HEK293 (cell line): ENCODE data around the gene AGMO.
"Not testable (repeated sequence)": the region's sequence is repeated elsewhere in the genome, so short reads cannot be mapped to it uniquely, and the experiment has no call there.

Experiments used
- CTCF ChIA-PET: fragments of 350-600 bp; formaldehyde crosslinking; extraction: SDS; loops from one replicate; lab custom pipeline; 2021; ENCODE audit warnings: antibody characterized with exemption; lab: Yijun Ruan, JAX
- POLR2A ChIA-PET: fragments of 300-600 bp; formaldehyde crosslinking; extraction: SDS; loops from one replicate; lab custom pipeline; 2020; ENCODE audit warnings: antibody characterized with exemption, inconsistent platforms; lab: Yijun Ruan, JAX
- H3K27ac ChIP-seq: fragments of 200-500 bp; sonication (Bioruptor generic); 2 replicates; pipeline ENCODE4 v1.5.1; 2014; ENCODE audit warnings: low read depth, low read length, control low read depth, inconsistent platforms; ENCODE audit errors: extremely low read depth
- H3K36me3 ChIP-seq, 2 experiments: fragments of 200-500 bp in 1 of 2; sonication (Bioruptor generic) in 1 of 2; 1 replicate in 1 of 2; 2 replicates in 1 of 2; pipeline ENCODE4 v1.5.1; 2014 to 2017; ENCODE audit warnings: inconsistent platforms in 2 of 2, low read length in 2 of 2; ENCODE audit not compliant: control insufficient read depth in 2 of 2, insufficient read depth in 1 of 2
- H3K4me1 ChIP-seq: fragments of 200-500 bp; sonication (Bioruptor generic); 2 replicates; pipeline ENCODE4 v1.5.1; 2014; ENCODE audit warnings: mild to moderate bottlenecking, low read length, inconsistent platforms; ENCODE audit not compliant: control insufficient read depth, insufficient read depth
- H3K4me3 ChIP-seq: 2 replicates; pipeline ENCODE4 v1.5.1; 2011; ENCODE audit warnings: low read depth, mild to moderate bottlenecking, control low read depth, low read length, moderate library complexity
- H3K9me3 ChIP-seq: fragments of 200-500 bp; sonication (Bioruptor generic); 2 replicates; pipeline ENCODE4 v1.5.1; 2014; ENCODE audit warnings: low read depth, low read length, inconsistent platforms; ENCODE audit not compliant: control insufficient read depth, insufficient read depth
- BCL6B ChIP-seq: fragments of 450-650 bp; formaldehyde crosslinking; IDR thresholded peaks from 2 replicates; pipeline ENCODE4 v1.5.1; 2017; ENCODE audit warnings: missing biosample characterization, missing genetic modification characterization
- GLI2 ChIP-seq: fragments of 450-650 bp; formaldehyde crosslinking; IDR thresholded peaks from 2 replicates; pipeline ENCODE4; 2017; ENCODE audit warnings: missing biosample characterization, missing genetic modification characterization, low read depth, borderline replicate concordance
- HOXD13 ChIP-seq: sonication (generic); formaldehyde crosslinking; IDR thresholded peaks from 2 replicates; pipeline ENCODE4 v1.8.0; 2022; ENCODE audit warnings: missing genetic modification reagents, borderline replicate concordance
- KLF10 ChIP-seq: fragments of 450-650 bp; IDR thresholded peaks from 2 replicates; pipeline ENCODE4 v1.5.1; 2018; ENCODE audit warnings: missing biosample characterization, mild to moderate bottlenecking, missing genetic modification characterization
- SALL2 ChIP-seq: fragments of 450-650 bp; formaldehyde crosslinking; IDR thresholded peaks from 2 replicates; pipeline ENCODE4 v1.5.0; 2017; ENCODE audit warnings: missing biosample characterization, mild to moderate bottlenecking, missing genetic modification characterization, borderline replicate concordance
- TRIM28 ChIP-seq: IDR thresholded peaks from 2 replicates; pipeline ENCODE4 v1.6.1; 2011; ENCODE audit warnings: low read length, control low read depth, borderline replicate concordance
- ZBTB17 ChIP-seq: fragments of 450-650 bp; formaldehyde crosslinking; IDR thresholded peaks from 2 replicates; pipeline ENCODE4 v1.5.1; 2016; ENCODE audit warnings: missing biosample characterization, missing genetic modification characterization
- ZBTB21 ChIP-seq: fragments of 450-650 bp; formaldehyde crosslinking; IDR thresholded peaks from 2 replicates; pipeline ENCODE4 v1.5.1; 2017; ENCODE audit warnings: missing biosample characterization, missing genetic modification characterization
- ZBTB8A ChIP-seq: fragments of 450-650 bp; formaldehyde crosslinking; IDR thresholded peaks from 2 replicates; pipeline ENCODE4 v1.5.1; 2016; ENCODE audit warnings: missing biosample characterization, missing genetic modification characterization
- ZNF112 ChIP-seq: fragments of 450-650 bp; formaldehyde crosslinking; IDR thresholded peaks from 2 replicates; pipeline ENCODE4 v1.5.0; 2017; ENCODE audit warnings: missing biosample characterization, missing genetic modification characterization
- ZNF223 ChIP-seq: fragments of 450-650 bp; formaldehyde crosslinking; IDR thresholded peaks from 2 replicates; pipeline ENCODE4 v1.5.1; 2016; ENCODE audit warnings: missing biosample characterization, missing genetic modification characterization
- ZNF274 ChIP-seq, 2 experiments: fragments of 200-500 bp in 1 of 2; fragments of 450-650 bp in 1 of 2; sonication (Bioruptor generic) in 1 of 2; formaldehyde crosslinking in 1 of 2; IDR thresholded peaks; 2 replicates each; pipeline versions ENCODE4 v1.5.1 to v1.6.1; 2014 to 2016; ENCODE audit warnings: borderline replicate concordance in 1 of 2, inconsistent platforms in 1 of 2, low read length in 1 of 2, missing biosample characterization in 1 of 2, missing genetic modification characterization in 1 of 2
- ZNF398 ChIP-seq: fragments of 450-650 bp; formaldehyde crosslinking; IDR thresholded peaks from 2 replicates; pipeline ENCODE4 v1.5.1; 2017; ENCODE audit warnings: missing biosample characterization, missing genetic modification characterization
- ZNF529 ChIP-seq: fragments of 450-650 bp; formaldehyde crosslinking; IDR thresholded peaks from 2 replicates; pipeline ENCODE4 v1.5.1; 2017; ENCODE audit warnings: missing genetic modification characterization, missing biosample characterization; ENCODE audit not compliant: insufficient replicate concordance
- ZNF580 ChIP-seq: fragments of 450-650 bp; formaldehyde crosslinking; IDR thresholded peaks from 2 replicates; pipeline ENCODE4 v1.5.1; 2016; ENCODE audit warnings: missing biosample characterization, missing genetic modification characterization
- ZNF621 ChIP-seq: fragments of 450-650 bp; formaldehyde crosslinking; IDR thresholded peaks from 2 replicates; pipeline ENCODE4 v1.5.1; 2017; ENCODE audit warnings: missing biosample characterization, missing genetic modification characterization
- ZNF629 ChIP-seq: fragments of 450-650 bp; formaldehyde crosslinking; IDR thresholded peaks from 2 replicates; pipeline ENCODE4 v1.5.1; 2017; ENCODE audit warnings: missing biosample characterization, missing genetic modification characterization
- ZNF660 ChIP-seq: fragments of 450-650 bp; IDR thresholded peaks from 2 replicates; pipeline ENCODE4 v1.5.1; 2018; ENCODE audit warnings: missing biosample characterization, mild to moderate bottlenecking, missing genetic modification characterization
- ZNF707 ChIP-seq: fragments of 450-650 bp; formaldehyde crosslinking; IDR thresholded peaks from 2 replicates; pipeline ENCODE4 v1.5.1; 2016; ENCODE audit warnings: missing biosample characterization, missing genetic modification characterization
- ZSCAN23 ChIP-seq: fragments of 450-650 bp; formaldehyde crosslinking; IDR thresholded peaks from 2 replicates; pipeline ENCODE4 v1.5.1; 2016; ENCODE audit warnings: missing biosample characterization, missing genetic modification characterization
- TF ChIP-seq, protein P1 (sequence below): fragments of 450-650 bp; formaldehyde crosslinking; IDR thresholded peaks from 2 replicates; pipeline ENCODE4 v1.5.1; 2016; ENCODE audit warnings: missing biosample characterization, missing genetic modification characterization, borderline replicate concordance
- TF ChIP-seq, protein P2 (sequence below): fragments of 450-650 bp; formaldehyde crosslinking; IDR thresholded peaks from 2 replicates; pipeline ENCODE4 v1.5.0; 2017; ENCODE audit warnings: missing biosample characterization, missing genetic modification characterization, borderline replicate concordance
- TF ChIP-seq, protein P3 (sequence below): fragments of 450-650 bp; formaldehyde crosslinking; IDR thresholded peaks from 2 replicates; pipeline ENCODE4 v1.5.1; 2016; ENCODE audit warnings: missing biosample characterization, missing genetic modification characterization

Gene AGMO

GRCh38 chr7:15517865-15518264 is 44.0 kb downstream of the AGMO start:
- POLR2A ChIA-PET = not testable (repeated sequence)

GRCh38 chr7:15515252-15515651 is 46.6 kb downstream of the AGMO start:
- CTCF ChIA-PET = interaction anchor here (0.8 kb wide), 1 partner anchor 831 kb away, joined by 4 read pairs; no protein-coding TSS in a partner anchor
- no peaks in the 10 kb centered on the region for H3K36me3 ChIP-seq
- no peaks in the 10 kb centered on the region for H3K4me1 ChIP-seq
- no peak overlapping the region for H3K27ac ChIP-seq
- H3K9me3 ChIP-seq = no peaks in the 10 kb centered on the region
- no peak overlapping the region for H3K4me3 ChIP-seq
- TF ChIP-seq ZBTB8A (tag by site-specific recombination) = no peak
- no peak for TF ChIP-seq ZNF629
- no peak for TF ChIP-seq GLI2 (tag by site-specific recombination)
- TF ChIP-seq ZSCAN23 = no peak
- TF ChIP-seq, protein P1, sequence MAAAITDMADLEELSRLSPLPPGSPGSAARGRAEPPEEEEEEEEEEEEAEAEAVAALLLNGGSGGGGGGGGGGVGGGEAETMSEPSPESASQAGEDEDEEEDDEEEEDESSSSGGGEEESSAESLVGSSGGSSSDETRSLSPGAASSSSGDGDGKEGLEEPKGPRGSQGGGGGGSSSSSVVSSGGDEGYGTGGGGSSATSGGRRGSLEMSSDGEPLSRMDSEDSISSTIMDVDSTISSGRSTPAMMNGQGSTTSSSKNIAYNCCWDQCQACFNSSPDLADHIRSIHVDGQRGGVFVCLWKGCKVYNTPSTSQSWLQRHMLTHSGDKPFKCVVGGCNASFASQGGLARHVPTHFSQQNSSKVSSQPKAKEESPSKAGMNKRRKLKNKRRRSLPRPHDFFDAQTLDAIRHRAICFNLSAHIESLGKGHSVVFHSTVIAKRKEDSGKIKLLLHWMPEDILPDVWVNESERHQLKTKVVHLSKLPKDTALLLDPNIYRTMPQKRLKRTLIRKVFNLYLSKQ (tag by site-specific recombination) = no peak
- TF ChIP-seq ZNF398 (tag by site-specific recombination) = no peak
- no peak for TF ChIP-seq ZNF707 (tag by site-specific recombination)
- no peak for TF ChIP-seq ZNF580 (tag by site-specific recombination)
- no peak for TF ChIP-seq ZNF621 (tag by site-specific recombination)
- TF ChIP-seq, protein P2, sequence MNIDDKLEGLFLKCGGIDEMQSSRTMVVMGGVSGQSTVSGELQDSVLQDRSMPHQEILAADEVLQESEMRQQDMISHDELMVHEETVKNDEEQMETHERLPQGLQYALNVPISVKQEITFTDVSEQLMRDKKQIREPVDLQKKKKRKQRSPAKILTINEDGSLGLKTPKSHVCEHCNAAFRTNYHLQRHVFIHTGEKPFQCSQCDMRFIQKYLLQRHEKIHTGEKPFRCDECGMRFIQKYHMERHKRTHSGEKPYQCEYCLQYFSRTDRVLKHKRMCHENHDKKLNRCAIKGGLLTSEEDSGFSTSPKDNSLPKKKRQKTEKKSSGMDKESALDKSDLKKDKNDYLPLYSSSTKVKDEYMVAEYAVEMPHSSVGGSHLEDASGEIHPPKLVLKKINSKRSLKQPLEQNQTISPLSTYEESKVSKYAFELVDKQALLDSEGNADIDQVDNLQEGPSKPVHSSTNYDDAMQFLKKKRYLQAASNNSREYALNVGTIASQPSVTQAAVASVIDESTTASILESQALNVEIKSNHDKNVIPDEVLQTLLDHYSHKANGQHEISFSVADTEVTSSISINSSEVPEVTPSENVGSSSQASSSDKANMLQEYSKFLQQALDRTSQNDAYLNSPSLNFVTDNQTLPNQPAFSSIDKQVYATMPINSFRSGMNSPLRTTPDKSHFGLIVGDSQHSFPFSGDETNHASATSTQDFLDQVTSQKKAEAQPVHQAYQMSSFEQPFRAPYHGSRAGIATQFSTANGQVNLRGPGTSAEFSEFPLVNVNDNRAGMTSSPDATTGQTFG (tag by site-specific recombination) = no peak
- POLR2A ChIA-PET = no interaction called here

More at GRCh38 chr7:15517865-15518264, 44.0 kb downstream of the AGMO start:
- not testable (repeated sequence) for H3K4me1 ChIP-seq, H3K27ac ChIP-seq, H3K9me3 ChIP-seq, H3K4me3 ChIP-seq, H3K36me3 ChIP-seq
- CTCF ChIA-PET = interaction anchor here (0.8 kb wide), 1 partner anchor 203 kb away, joined by 3 read pairs; no protein-coding TSS in a partner anchor

DNA sequence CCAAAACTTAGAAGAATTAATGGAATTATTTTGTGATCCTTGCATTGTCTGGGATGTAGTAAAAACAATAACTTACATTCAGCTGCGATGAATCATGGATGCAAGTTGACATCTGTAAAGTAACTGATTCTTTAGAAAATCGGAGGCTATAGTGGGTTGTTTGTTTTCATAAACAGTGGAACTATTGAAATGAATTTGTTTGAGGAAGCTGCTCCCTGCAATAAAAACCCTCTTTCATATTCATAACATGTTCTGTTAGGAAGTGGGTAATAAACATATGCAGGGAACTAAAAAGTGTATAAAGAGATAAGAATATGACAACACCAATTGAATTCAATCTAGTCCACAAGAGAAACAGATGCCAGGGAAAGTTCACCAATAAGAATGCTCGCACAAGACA is 53.6 kb downstream of the AGMO start:
- Histone ChIP-seq H3K4me1 (no peaks in the 10 kb centered on the region), H3K4me3 (no peak overlapping the region), H3K36me3 (no peaks in the 10 kb centered on the region), H3K27ac (no peak overlapping the region), H3K9me3 (no peaks in the 10 kb centered on the region)
- ChIA-PET CTCF (interaction anchor here (0.6 kb wide), 1 partner anchor 116 kb away, joined by 3 read pairs; no protein-coding TSS in a partner anchor), POLR2A (no interaction called here)
- TF ChIP-seq ZNF529 (tag by site-specific recombination) (no peak), ZNF112 (tag by site-specific recombination) (no peak), HOXD13 (CRISPR knock-in tag) (no peak), ZNF660 (tag by site-specific recombination) (no peak), ZNF223 (tag by site-specific recombination) (no peak), SALL2 (tag by site-specific recombination) (no peak), BCL6B (no peak), KLF10 (tag by site-specific recombination) (no peak), TRIM28 (no peak), ZBTB17 (tag by site-specific recombination) (no peak), ZBTB21 (tag by site-specific recombination) (no peak), ZNF274 (IDR thresholded peaks at IDR 0.05; ENCODE audit: low read length) (no peak), ZNF274 (tag by site-specific recombination; IDR thresholded peaks at IDR 0.05; ENCODE audit: borderline replicate concordance) (no peak)
- TF ChIP-seq, protein P3, sequence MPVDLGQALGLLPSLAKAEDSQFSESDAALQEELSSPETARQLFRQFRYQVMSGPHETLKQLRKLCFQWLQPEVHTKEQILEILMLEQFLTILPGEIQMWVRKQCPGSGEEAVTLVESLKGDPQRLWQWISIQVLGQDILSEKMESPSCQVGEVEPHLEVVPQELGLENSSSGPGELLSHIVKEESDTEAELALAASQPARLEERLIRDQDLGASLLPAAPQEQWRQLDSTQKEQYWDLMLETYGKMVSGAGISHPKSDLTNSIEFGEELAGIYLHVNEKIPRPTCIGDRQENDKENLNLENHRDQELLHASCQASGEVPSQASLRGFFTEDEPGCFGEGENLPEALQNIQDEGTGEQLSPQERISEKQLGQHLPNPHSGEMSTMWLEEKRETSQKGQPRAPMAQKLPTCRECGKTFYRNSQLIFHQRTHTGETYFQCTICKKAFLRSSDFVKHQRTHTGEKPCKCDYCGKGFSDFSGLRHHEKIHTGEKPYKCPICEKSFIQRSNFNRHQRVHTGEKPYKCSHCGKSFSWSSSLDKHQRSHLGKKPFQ (tag by site-specific recombination) = no peak
